ENCODE measurements around the gene CGRRF1.

CGRRF1 gene

DNA sequence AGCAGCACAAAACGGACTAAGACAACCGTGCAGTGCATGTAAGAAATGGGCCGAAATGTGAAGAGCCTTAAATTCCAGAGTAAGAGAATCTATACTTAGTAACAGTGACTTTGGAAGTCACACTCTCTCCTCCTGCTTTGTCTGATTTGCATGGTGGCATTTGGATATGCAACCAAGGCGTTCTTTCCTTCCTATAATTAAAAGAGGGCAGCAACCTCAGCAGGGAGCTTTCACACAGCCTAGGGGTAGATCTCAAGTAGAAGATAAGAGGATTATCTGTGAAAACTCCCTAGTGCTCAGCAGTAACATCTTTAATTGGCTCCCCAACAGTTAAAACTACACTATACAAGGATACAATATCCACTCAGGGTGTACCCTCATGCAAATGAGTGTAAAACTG, 37.4 kb upstream of the CGRRF1 start:
- no peak for TF ChIP-seq EZH2 (IDR thresholded peaks at IDR 0.05; ENCODE audit: borderline replicate concordance, low read length)
- TF ChIP-seq, protein P1, sequence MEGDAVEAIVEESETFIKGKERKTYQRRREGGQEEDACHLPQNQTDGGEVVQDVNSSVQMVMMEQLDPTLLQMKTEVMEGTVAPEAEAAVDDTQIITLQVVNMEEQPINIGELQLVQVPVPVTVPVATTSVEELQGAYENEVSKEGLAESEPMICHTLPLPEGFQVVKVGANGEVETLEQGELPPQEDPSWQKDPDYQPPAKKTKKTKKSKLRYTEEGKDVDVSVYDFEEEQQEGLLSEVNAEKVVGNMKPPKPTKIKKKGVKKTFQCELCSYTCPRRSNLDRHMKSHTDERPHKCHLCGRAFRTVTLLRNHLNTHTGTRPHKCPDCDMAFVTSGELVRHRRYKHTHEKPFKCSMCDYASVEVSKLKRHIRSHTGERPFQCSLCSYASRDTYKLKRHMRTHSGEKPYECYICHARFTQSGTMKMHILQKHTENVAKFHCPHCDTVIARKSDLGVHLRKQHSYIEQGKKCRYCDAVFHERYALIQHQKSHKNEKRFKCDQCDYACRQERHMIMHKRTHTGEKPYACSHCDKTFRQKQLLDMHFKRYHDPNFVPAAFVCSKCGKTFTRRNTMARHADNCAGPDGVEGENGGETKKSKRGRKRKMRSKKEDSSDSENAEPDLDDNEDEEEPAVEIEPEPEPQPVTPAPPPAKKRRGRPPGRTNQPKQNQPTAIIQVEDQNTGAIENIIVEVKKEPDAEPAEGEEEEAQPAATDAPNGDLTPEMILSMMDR (IDR thresholded peaks at IDR 0.05; ENCODE audit: low read length), result no peak
- H3K27ac ChIP-seq (ENCODE audit: low read depth, low read length, poor library complexity, severe bottlenecking), result no peak overlapping the region
- H2AFZ ChIP-seq (ENCODE audit: low read length), result no peak overlapping the region
- H3K79me2 ChIP-seq (ENCODE audit: insufficient read depth, low read length), result no peaks in the 10 kb centered on the region
- no peaks in the 10 kb centered on the region for H4K20me1 ChIP-seq (ENCODE audit: insufficient read depth, low read length)
- 0 out of 2 replicates have a peak, but pooled peaks cover 3% of the 10 kb centered on the region for H3K9me3 ChIP-seq (ENCODE audit: low read length)
- no peak overlapping the region for H3K4me3 ChIP-seq (ENCODE audit: low read depth, low read length, poor library complexity, severe bottlenecking)
- no peak overlapping the region for H3K4me2 ChIP-seq (ENCODE audit: low read length)
- H3K9ac ChIP-seq (ENCODE audit: low read length), result no peak overlapping the region
- no peaks in the 10 kb centered on the region for H3K9me2 ChIP-seq (ENCODE audit: low read depth, low read length)
- H3K36me3 ChIP-seq (ENCODE audit: insufficient read depth, low read length), result peaks cover 18% of the 10 kb centered on the region; the same call in 1 of the 2 replicates
- H3K4me1 ChIP-seq (ENCODE audit: insufficient read depth, low read length, severe bottlenecking), result no peaks in the 10 kb centered on the region
- H3K27me3 ChIP-seq (ENCODE audit: insufficient read depth, low read length), result no peaks in the 10 kb centered on the region
- H3F3A ChIP-seq (ENCODE audit: insufficient read depth, low read length), result no peaks in the 10 kb centered on the region

DNA sequence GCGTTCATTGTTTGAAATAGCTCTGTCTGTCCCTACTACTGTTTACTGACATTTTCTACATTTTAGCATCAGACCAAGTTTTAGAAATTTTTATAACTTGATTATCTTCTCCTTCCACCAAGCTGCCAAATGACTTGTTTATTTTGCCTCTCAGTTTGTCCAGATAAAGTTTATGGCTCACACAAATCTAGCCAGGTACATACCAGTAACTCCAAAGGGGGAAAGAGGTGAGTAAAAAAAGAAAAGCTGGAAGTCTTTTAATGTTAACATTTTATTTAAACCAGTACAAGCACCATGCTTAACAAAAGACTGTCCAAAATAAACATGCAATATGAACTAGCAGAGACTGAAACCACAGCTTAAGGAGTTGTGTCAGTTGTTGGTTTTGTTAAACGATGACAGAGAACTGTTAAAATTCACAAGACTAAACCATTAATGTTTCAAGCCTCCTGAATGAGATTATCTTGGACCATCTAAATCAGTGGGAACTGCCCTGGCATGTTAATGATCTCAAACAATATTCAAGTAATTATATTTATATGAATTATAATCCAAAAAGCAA, 35.4 kb upstream of the CGRRF1 start:
- H3K4me1 ChIP-seq (ENCODE audit: insufficient read depth, low read length, severe bottlenecking), result no peaks in the 10 kb centered on the region
- no peak overlapping the region for H3K27ac ChIP-seq (ENCODE audit: low read depth, low read length, poor library complexity, severe bottlenecking)
- peaks cover 33% of the 10 kb centered on the region; the same call in 1 of the 2 replicates for H3K36me3 ChIP-seq (ENCODE audit: insufficient read depth, low read length)

GRCh38 chr14:54475187-54475899, 34.4 kb upstream of the CGRRF1 start:
- Histone ChIP-seq H2AFZ (ENCODE audit: low read length) (no peak overlapping the region), H3K4me3 (ENCODE audit: low read depth, low read length, poor library complexity, severe bottlenecking) (no peak overlapping the region), H3K27me3 (ENCODE audit: insufficient read depth, low read length) (no peaks in the 10 kb centered on the region), H3K4me2 (ENCODE audit: low read length) (no peak overlapping the region), H3K9me2 (ENCODE audit: low read depth, low read length) (no peaks in the 10 kb centered on the region), H3K9me3 (ENCODE audit: low read length) (no peaks in the 10 kb centered on the region), H3K36me3 (ENCODE audit: insufficient read depth, low read length) (peaks cover 33% of the 10 kb centered on the region; the same call in 1 of the 2 replicates), H3K27ac (ENCODE audit: low read depth, low read length, poor library complexity, severe bottlenecking) (no peak overlapping the region), H3K4me1 (ENCODE audit: insufficient read depth, low read length, severe bottlenecking) (no peaks in the 10 kb centered on the region), H3F3A (ENCODE audit: insufficient read depth, low read length) (no peaks in the 10 kb centered on the region), H4K20me1 (ENCODE audit: insufficient read depth, low read length) (no peaks in the 10 kb centered on the region), H3K79me2 (ENCODE audit: insufficient read depth, low read length) (no peaks in the 10 kb centered on the region), H3K9ac (ENCODE audit: low read length) (no peak overlapping the region)
- TF ChIP-seq EZH2 (IDR thresholded peaks at IDR 0.05; ENCODE audit: borderline replicate concordance, low read length), result no peak
- TF ChIP-seq, protein P1 (IDR thresholded peaks at IDR 0.05; ENCODE audit: low read length), result no peak

More for the DNA sequence above, 35.4 kb upstream of the CGRRF1 start:
- Histone ChIP-seq H2AFZ (ENCODE audit: low read length) (no peak overlapping the region), H3F3A (ENCODE audit: insufficient read depth, low read length) (no peaks in the 10 kb centered on the region), H4K20me1 (ENCODE audit: insufficient read depth, low read length) (no peaks in the 10 kb centered on the region), H3K79me2 (ENCODE audit: insufficient read depth, low read length) (no peaks in the 10 kb centered on the region), H3K9me3 (ENCODE audit: low read length) (no peaks in the 10 kb centered on the region), H3K9me2 (ENCODE audit: low read depth, low read length) (no peaks in the 10 kb centered on the region), H3K4me2 (ENCODE audit: low read length) (no peak overlapping the region), H3K4me3 (ENCODE audit: low read depth, low read length, poor library complexity, severe bottlenecking) (no peak overlapping the region), H3K9ac (ENCODE audit: low read length) (no peak overlapping the region), H3K27me3 (ENCODE audit: insufficient read depth, low read length) (no peaks in the 10 kb centered on the region)
- TF ChIP-seq, protein P1 (IDR thresholded peaks at IDR 0.05; ENCODE audit: low read length), result no peak
- no peak for TF ChIP-seq EZH2 (IDR thresholded peaks at IDR 0.05; ENCODE audit: borderline replicate concordance, low read length)

Measured in OCI-LY1 (cell line).